HEK293 (cell line): ENCODE measurements around the gene TNFRSF4.

Experiments
- TCF7L2 ChIP-seq: IDR thresholded peaks from 2 replicates; pipeline ENCODE4 v1.6.1; 2011; ENCODE audit warnings: low read depth, mild to moderate bottlenecking, inconsistent platforms, low read length, moderate library complexity, borderline replicate concordance
- ZBTB7A ChIP-seq: fragments of 450-650 bp; formaldehyde crosslinking; IDR thresholded peaks from 2 replicates; pipeline ENCODE4 v1.5.1; 2016; ENCODE audit warnings: low read depth, missing biosample characterization, missing genetic modification characterization
- ZNF138 ChIP-seq: fragments of 450-650 bp; formaldehyde crosslinking; IDR thresholded peaks from 2 replicates; pipeline ENCODE4 v1.5.1; 2016; ENCODE audit warnings: missing biosample characterization, missing genetic modification characterization, borderline replicate concordance
- ZNF16 ChIP-seq: fragments of 450-650 bp; formaldehyde crosslinking; IDR thresholded peaks from 2 replicates; pipeline ENCODE4 v1.5.1; 2016; ENCODE audit warnings: low read depth, missing biosample characterization, missing genetic modification characterization
- ZNF2 ChIP-seq: fragments of 450-650 bp; formaldehyde crosslinking; IDR thresholded peaks from 2 replicates; pipeline ENCODE4 v1.5.1; 2016; ENCODE audit warnings: missing biosample characterization, missing genetic modification characterization
- ZNF23 ChIP-seq: fragments of 450-650 bp; formaldehyde crosslinking; IDR thresholded peaks from 2 replicates; pipeline ENCODE4 v1.5.1; 2016; ENCODE audit warnings: missing biosample characterization, missing genetic modification characterization, borderline replicate concordance
- ZNF324 ChIP-seq: fragments of 450-650 bp; formaldehyde crosslinking; IDR thresholded peaks from 2 replicates; pipeline ENCODE4 v1.5.1; 2016; ENCODE audit warnings: missing biosample characterization, missing genetic modification characterization
- ZNF776 ChIP-seq: fragments of 450-650 bp; formaldehyde crosslinking; IDR thresholded peaks from 2 replicates; pipeline ENCODE4 v1.5.0; 2017; ENCODE audit warnings: missing biosample characterization, missing genetic modification characterization, borderline replicate concordance
- TF ChIP-seq, protein P1 (sequence below): fragments of 450-650 bp; formaldehyde crosslinking; IDR thresholded peaks from 2 replicates; pipeline ENCODE4 v1.5.1; 2016; ENCODE audit warnings: missing biosample characterization, missing genetic modification characterization
- TF ChIP-seq, protein P2 (sequence below): fragments of 450-650 bp; formaldehyde crosslinking; IDR thresholded peaks from 2 replicates; pipeline ENCODE4 v1.5.1; 2016; ENCODE audit warnings: missing biosample characterization, missing genetic modification characterization

- TF ChIP-seq, protein P1, sequence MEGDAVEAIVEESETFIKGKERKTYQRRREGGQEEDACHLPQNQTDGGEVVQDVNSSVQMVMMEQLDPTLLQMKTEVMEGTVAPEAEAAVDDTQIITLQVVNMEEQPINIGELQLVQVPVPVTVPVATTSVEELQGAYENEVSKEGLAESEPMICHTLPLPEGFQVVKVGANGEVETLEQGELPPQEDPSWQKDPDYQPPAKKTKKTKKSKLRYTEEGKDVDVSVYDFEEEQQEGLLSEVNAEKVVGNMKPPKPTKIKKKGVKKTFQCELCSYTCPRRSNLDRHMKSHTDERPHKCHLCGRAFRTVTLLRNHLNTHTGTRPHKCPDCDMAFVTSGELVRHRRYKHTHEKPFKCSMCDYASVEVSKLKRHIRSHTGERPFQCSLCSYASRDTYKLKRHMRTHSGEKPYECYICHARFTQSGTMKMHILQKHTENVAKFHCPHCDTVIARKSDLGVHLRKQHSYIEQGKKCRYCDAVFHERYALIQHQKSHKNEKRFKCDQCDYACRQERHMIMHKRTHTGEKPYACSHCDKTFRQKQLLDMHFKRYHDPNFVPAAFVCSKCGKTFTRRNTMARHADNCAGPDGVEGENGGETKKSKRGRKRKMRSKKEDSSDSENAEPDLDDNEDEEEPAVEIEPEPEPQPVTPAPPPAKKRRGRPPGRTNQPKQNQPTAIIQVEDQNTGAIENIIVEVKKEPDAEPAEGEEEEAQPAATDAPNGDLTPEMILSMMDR (tag by site-specific recombination) = no peak
- TF ChIP-seq ZNF324 (tag by site-specific recombination) (no peak), ZBTB7A (tag by site-specific recombination) (no peak), TCF7L2 (no peak), ZNF138 (no peak), ZNF16 (tag by site-specific recombination) (no peak), ZNF776 (tag by site-specific recombination) (no peak), ZNF2 (tag by site-specific recombination) (no peak), ZNF23 (tag by site-specific recombination) (no peak)
- TF ChIP-seq, protein P2, sequence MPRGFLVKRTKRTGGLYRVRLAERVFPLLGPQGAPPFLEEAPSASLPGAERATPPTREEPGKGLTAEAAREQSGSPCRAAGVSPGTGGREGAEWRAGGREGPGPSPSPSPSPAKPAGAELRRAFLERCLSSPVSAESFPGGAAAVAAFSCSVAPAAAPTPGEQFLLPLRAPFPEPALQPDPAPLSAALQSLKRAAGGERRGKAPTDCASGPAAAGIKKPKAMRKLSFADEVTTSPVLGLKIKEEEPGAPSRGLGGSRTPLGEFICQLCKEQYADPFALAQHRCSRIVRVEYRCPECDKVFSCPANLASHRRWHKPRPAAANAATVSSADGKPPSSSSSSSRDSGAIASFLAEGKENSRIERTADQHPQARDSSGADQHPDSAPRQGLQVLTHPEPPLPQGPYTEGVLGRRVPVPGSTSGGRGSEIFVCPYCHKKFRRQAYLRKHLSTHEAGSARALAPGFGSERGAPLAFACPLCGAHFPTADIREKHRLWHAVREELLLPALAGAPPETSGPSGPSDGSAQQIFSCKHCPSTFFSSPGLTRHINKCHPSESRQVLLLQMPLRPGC = no peak
Measured at GRCh38 chr1:1206966-1207531, 6.9 kb downstream of the TNFRSF4 start.
